Erythroblast (primary cell): Measurements from ENCODE around the gene HLA-DQB1.

ENCODE experiments used
- GATA1 ChIP-seq: IDR thresholded peaks from 2 replicates; pipeline ENCODE4 v1.6.1; 2011; ENCODE audit warnings: low read depth, mild to moderate bottlenecking, control low read depth, low read length, moderate library complexity
- POLR2A ChIP-seq: IDR thresholded peaks from 2 replicates; pipeline ENCODE4 v1.6.1; 2011; ENCODE audit warnings: mild to moderate bottlenecking, low read length

- TF ChIP-seq POLR2A (no peak), GATA1 (no peak)
Measured at GRCh38 chr6:32624565-32624964, 41.9 kb downstream of the HLA-DQB1 start.
